ENCODE results near the gene SLC35A5. TPM values are rescaled to one million over a fixed set of nuclear protein-coding genes. Genes with fewer than 3 reads are reported as not detected.
A peak's percentile ranks its signal among the peaks of the same experiment; 100 is the strongest.
"Not testable (repeated sequence)": the region's sequence is repeated elsewhere in the genome, so short reads cannot be mapped to it uniquely, and the experiment has no call there.

Gene SLC35A5
- total and polyA plus RNA-seq, 4 donors: 11.7 to 25.4 (median 16.4) TPM

DNA sequence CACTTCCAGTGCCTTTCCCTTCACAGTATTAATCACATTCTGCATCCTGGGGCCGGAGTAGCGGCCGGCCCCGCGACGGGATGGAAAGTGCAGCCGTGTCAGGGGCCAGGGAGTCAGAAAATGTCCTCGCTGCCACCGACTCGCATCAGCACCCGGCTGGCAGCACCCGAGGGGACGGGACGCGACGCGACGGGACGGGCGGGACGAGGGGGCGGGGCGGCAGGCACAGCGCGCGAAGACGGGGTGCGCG lies 436 bp upstream of the SLC35A5 start:
- Histone ChIP-seq H3K9ac (ENCODE audit: low read depth in 1 of 2, low read length in 2 of 2) (peak overlapping the region; percentile 91 to 98), H3K9me3 (ENCODE audit: control insufficient read depth in 4 of 4, low read length in 3 of 4) (no peaks in the 10 kb centered on the region), H3K27me3 (ENCODE audit: control insufficient read depth in 4 of 4, insufficient read depth in 4 of 4, low read length in 3 of 4) (no peaks in the 10 kb centered on the region), H3K4me3 (ENCODE audit: low read depth in 1 of 3, low read length in 3 of 3) (peak overlapping the region; percentile 92 to 98 (median 93)), H3K36me3 (ENCODE audit: control insufficient read depth in 4 of 4, insufficient read depth in 3 of 4, low read depth in 1 of 4, low read length in 3 of 4) (peaks cover 0 to 2% (median 0%) of the 10 kb centered on the region in 4 donors), H3K27ac (ENCODE audit: low read depth in 1 of 2, low read length in 2 of 2) (peak overlapping the region; percentile 93 to 99), H3K4me1 (ENCODE audit: control insufficient read depth in 4 of 4, insufficient read depth in 4 of 4, low read length in 3 of 4) (peaks cover 4 to 19% (median 16%) of the 10 kb centered on the region in 4 donors)
- no peak for DNase-seq (ENCODE audit: low spot score)
- no peak for TF ChIP-seq EGR1 (IDR thresholded peaks at IDR 0.05; ENCODE audit: low read depth in 2 of 2)
- no peak for TF ChIP-seq FOXA1 (IDR thresholded peaks at IDR 0.05)
- TF ChIP-seq FOXA2 (IDR thresholded peaks at IDR 0.05): no peak
- TF ChIP-seq MAX (IDR thresholded peaks at IDR 0.05): no peak
- no peak for TF ChIP-seq GABPA (IDR thresholded peaks at IDR 0.05 in 1 of 2, conservative IDR thresholded peaks at IDR 0.05 in 1 of 2)
- TF ChIP-seq NR2F2 (IDR thresholded peaks at IDR 0.05): no peak
- TF ChIP-seq, protein P1, sequence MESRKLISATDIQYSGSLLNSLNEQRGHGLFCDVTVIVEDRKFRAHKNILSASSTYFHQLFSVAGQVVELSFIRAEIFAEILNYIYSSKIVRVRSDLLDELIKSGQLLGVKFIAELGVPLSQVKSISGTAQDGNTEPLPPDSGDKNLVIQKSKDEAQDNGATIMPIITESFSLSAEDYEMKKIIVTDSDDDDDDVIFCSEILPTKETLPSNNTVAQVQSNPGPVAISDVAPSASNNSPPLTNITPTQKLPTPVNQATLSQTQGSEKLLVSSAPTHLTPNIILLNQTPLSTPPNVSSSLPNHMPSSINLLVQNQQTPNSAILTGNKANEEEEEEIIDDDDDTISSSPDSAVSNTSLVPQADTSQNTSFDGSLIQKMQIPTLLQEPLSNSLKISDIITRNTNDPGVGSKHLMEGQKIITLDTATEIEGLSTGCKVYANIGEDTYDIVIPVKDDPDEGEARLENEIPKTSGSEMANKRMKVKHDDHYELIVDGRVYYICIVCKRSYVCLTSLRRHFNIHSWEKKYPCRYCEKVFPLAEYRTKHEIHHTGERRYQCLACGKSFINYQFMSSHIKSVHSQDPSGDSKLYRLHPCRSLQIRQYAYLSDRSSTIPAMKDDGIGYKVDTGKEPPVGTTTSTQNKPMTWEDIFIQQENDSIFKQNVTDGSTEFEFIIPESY (IDR thresholded peaks at IDR 0.05): no peak
- TF ChIP-seq JUND (IDR thresholded peaks at IDR 0.05): no peak
- no peak for TF ChIP-seq RXRA (IDR thresholded peaks at IDR 0.05)
- TF ChIP-seq RAD21 (IDR thresholded peaks at IDR 0.05): no peak
- no peak for TF ChIP-seq CTCF (IDR thresholded peaks at IDR 0.05; ENCODE audit: low read depth, low read length, missing input control)
- no peak for TF ChIP-seq YY1 (IDR thresholded peaks at IDR 0.05)
- TF ChIP-seq HNF4A (conservative IDR thresholded peaks at IDR 0.05): no peak
- TF ChIP-seq, protein P2, sequence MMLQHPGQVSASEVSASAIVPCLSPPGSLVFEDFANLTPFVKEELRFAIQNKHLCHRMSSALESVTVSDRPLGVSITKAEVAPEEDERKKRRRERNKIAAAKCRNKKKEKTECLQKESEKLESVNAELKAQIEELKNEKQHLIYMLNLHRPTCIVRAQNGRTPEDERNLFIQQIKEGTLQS (IDR thresholded peaks at IDR 0.05): no peak
- TF ChIP-seq HNF4G (IDR thresholded peaks at IDR 0.05): no peak
- TF ChIP-seq, protein P3, sequence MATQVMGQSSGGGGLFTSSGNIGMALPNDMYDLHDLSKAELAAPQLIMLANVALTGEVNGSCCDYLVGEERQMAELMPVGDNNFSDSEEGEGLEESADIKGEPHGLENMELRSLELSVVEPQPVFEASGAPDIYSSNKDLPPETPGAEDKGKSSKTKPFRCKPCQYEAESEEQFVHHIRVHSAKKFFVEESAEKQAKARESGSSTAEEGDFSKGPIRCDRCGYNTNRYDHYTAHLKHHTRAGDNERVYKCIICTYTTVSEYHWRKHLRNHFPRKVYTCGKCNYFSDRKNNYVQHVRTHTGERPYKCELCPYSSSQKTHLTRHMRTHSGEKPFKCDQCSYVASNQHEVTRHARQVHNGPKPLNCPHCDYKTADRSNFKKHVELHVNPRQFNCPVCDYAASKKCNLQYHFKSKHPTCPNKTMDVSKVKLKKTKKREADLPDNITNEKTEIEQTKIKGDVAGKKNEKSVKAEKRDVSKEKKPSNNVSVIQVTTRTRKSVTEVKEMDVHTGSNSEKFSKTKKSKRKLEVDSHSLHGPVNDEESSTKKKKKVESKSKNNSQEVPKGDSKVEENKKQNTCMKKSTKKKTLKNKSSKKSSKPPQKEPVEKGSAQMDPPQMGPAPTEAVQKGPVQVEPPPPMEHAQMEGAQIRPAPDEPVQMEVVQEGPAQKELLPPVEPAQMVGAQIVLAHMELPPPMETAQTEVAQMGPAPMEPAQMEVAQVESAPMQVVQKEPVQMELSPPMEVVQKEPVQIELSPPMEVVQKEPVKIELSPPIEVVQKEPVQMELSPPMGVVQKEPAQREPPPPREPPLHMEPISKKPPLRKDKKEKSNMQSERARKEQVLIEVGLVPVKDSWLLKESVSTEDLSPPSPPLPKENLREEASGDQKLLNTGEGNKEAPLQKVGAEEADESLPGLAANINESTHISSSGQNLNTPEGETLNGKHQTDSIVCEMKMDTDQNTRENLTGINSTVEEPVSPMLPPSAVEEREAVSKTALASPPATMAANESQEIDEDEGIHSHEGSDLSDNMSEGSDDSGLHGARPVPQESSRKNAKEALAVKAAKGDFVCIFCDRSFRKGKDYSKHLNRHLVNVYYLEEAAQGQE (IDR thresholded peaks at IDR 0.05): no peak
- no peak for TF ChIP-seq TAF1 (conservative IDR thresholded peaks at IDR 0.05)
- under 1% methylated on average over 29 of the region's 29 CpGs for WGBS

GRCh38 chr3:112564247-112564939 lies 2.5 kb downstream of the SLC35A5 start:
- not testable (repeated sequence) for H3K27me3 ChIP-seq (ENCODE audit: control insufficient read depth in 4 of 4, insufficient read depth in 4 of 4, low read length in 3 of 4); H3K36me3 ChIP-seq (ENCODE audit: control insufficient read depth in 4 of 4, insufficient read depth in 3 of 4, low read depth in 1 of 4, low read length in 3 of 4); DNase-seq (ENCODE audit: low spot score); H3K27ac ChIP-seq (ENCODE audit: low read depth in 1 of 2, low read length in 2 of 2); H3K9me3 ChIP-seq (ENCODE audit: control insufficient read depth in 4 of 4, low read length in 3 of 4); H3K9ac ChIP-seq (ENCODE audit: low read depth in 1 of 2, low read length in 2 of 2); H3K4me3 ChIP-seq (ENCODE audit: low read depth in 1 of 3, low read length in 3 of 3)
- H3K4me1 ChIP-seq (ENCODE audit: control insufficient read depth in 4 of 4, insufficient read depth in 4 of 4, low read length in 3 of 4): peaks cover 4 to 17% (median 14%) of the 10 kb centered on the region in 4 donors
- 87% methylated on average over 13 of the region's 15 CpGs for WGBS

Measured in liver (tissue), 9 donors.